ENCODE data around the gene CBFA2T3. TPM values are rescaled to one million over a fixed set of nuclear protein-coding genes. Genes with fewer than 3 reads are reported as not detected.

Gene CBFA2T3
- total RNA-seq, 1 donor from 2014 or later = 10.1 TPM

DNA sequence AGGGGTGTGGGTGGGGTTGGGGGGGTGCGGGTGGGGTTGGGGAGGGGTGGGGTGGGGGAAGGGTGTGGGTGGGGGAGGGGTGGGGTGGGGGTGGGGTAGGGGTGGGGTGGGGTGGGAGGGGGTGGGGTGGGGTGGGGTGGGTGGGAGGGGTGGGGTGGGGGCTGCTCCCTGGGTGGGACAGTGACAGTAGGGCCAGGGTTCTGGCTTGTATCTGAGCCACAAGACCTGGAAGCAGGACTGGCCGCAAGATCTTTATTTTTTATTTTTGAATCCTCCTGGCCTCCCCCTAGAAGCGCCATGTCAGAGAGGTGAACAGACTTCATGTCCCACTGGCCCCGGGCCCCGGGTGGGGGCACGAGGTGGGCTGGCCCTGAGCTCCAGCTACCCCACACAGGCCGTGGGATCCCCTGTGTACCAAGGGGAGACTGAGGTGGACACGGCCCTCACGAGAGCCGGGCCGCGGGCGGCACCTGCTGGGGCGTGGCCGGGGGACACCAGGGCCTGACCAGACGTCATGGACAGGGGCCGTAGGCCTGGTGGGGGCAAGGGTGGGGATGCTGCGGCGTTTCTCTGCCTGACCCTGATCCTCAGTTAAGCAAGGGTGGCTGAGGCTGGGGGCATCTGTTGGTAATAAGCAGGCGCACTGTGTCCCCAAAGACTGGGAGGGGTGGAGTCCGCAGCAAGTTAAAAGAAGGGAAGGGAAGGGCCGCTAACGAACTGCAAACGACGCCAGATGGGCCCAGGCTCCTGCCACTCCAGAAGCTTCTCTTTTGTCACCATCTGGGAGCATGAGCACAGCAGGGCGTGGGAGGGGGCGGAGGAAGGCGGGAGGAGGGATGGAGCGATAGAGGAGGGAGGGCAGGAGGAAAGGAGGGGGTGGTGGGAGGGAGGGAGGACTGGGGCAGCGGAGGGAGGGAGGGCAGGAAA, 88.3 kb downstream of the CBFA2T3 start:
- H3K36me3 Mint-ChIP-seq = peaks cover 10% of the 10 kb centered on the region
- TF ChIP-seq, protein P1, sequence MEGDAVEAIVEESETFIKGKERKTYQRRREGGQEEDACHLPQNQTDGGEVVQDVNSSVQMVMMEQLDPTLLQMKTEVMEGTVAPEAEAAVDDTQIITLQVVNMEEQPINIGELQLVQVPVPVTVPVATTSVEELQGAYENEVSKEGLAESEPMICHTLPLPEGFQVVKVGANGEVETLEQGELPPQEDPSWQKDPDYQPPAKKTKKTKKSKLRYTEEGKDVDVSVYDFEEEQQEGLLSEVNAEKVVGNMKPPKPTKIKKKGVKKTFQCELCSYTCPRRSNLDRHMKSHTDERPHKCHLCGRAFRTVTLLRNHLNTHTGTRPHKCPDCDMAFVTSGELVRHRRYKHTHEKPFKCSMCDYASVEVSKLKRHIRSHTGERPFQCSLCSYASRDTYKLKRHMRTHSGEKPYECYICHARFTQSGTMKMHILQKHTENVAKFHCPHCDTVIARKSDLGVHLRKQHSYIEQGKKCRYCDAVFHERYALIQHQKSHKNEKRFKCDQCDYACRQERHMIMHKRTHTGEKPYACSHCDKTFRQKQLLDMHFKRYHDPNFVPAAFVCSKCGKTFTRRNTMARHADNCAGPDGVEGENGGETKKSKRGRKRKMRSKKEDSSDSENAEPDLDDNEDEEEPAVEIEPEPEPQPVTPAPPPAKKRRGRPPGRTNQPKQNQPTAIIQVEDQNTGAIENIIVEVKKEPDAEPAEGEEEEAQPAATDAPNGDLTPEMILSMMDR (IDR thresholded peaks at IDR 0.05; ENCODE audit: unreplicated experiment) = no peak
- no peaks in the 10 kb centered on the region for H3K9me3 Mint-ChIP-seq
- no peak overlapping the region for H3K27ac Mint-ChIP-seq
- H3K4me3 Mint-ChIP-seq = no peak overlapping the region
- no peaks in the 10 kb centered on the region for H3K4me1 Mint-ChIP-seq
- H3K27me3 Mint-ChIP-seq (ENCODE audit: low read depth) = no peaks in the 10 kb centered on the region
- DNase-seq (ENCODE audit: low spot score in 2 of 2, unreplicated experiment in 2 of 2) = no peak

DNA sequence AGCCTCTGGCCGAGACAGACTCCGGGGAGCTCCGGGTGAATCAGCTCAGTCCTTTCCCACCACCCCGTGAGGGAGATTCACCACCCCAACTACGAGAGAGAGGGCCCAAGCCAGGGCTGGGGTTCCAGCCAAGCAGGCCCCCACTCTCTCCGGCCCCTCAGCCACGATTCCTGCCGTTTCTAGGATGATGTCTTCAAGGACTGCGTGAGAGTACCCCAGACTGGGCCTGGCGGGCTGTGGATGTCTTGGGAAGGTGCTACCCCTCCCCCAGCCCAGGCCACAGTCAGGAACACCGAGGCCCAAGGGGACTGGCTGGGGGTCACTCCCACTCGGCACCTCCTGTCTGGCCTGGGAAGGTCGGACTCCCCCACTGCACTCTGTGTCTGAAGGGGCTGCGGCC, 89.0 kb downstream of the CBFA2T3 start:
- Mint-ChIP-seq H3K4me1 (no peaks in the 10 kb centered on the region), H3K4me3 (no peak overlapping the region), H3K9me3 (no peaks in the 10 kb centered on the region), H3K27ac (no peak overlapping the region), H3K27me3 (ENCODE audit: low read depth) (no peaks in the 10 kb centered on the region), H3K36me3 (peaks cover 10% of the 10 kb centered on the region)
- DNase-seq (ENCODE audit: low spot score in 2 of 2, unreplicated experiment in 2 of 2) = no peak
- TF ChIP-seq, protein P1 (IDR thresholded peaks at IDR 0.05; ENCODE audit: unreplicated experiment) = no peak

DNA sequence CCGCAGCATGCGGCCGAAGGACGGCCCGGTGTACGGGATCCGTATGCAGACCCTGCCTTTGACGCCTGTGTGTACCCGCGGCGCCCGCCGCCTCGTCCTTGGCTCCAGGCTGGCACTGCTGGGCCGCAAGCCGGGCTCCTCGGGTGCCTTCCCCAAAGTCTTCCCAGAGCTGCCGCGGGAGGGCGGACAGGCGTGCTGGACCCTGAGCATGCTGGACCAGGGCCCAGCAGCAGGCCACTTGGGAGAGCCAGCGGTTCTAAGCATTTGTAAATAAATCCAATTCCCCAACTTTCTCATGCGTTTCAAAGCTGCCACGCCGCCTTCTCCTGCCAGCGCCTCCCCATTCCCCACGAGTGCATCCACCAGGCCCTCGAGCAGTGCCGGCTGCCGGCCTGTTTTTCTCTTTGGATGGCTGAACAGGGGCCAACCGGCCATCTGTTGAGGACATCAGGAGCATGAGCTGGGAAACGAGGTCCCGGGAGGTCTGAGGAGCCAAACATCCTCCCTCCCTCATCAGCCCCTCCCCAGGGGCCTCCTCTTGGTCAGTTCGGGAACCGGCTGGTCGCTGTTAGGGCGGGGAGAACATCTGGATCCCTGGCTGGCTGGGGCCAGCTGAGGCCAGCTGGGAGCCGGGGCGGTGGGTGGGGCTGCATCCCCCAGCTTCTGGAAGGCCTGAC, 90.0 kb downstream of the CBFA2T3 start:
- no peaks in the 10 kb centered on the region for H3K4me1 Mint-ChIP-seq
- H3K27me3 Mint-ChIP-seq (ENCODE audit: low read depth) = no peaks in the 10 kb centered on the region
- H3K9me3 Mint-ChIP-seq = no peaks in the 10 kb centered on the region
- peaks cover 10% of the 10 kb centered on the region for H3K36me3 Mint-ChIP-seq
- H3K27ac Mint-ChIP-seq = peak overlapping the region; percentile 41
- TF ChIP-seq, protein P1 (IDR thresholded peaks at IDR 0.05; ENCODE audit: unreplicated experiment) = no peak
- H3K4me3 Mint-ChIP-seq = no peak overlapping the region
- DNase-seq (ENCODE audit: low spot score in 2 of 2, unreplicated experiment in 2 of 2) = no peak

DNA sequence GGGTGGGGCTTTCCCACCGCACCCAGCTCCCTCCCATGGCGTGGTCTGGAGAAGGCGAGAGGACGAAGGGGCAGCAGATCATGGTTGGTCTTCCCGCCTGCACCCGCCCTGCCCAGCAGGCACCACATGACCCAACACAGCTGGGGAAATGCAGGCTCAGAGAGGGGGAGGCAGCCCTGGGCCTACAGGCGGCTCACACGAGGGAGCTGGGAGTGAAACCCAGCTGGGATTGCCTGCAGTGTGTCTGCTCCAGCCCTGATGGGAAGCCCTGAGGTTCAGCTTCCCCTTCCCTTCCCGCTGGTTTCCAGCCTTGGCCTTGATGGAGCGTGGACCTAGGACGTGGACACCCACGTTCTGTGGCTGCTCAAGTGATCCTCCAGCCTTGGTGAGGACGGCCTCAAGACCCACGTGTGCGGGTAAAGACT, 90.6 kb downstream of the CBFA2T3 start:
- no peak for DNase-seq (ENCODE audit: low spot score in 2 of 2, unreplicated experiment in 2 of 2)
- Mint-ChIP-seq H3K36me3 (peaks cover 9% of the 10 kb centered on the region), H3K27ac (no peak overlapping the region), H3K27me3 (ENCODE audit: low read depth) (no peaks in the 10 kb centered on the region), H3K4me1 (no peaks in the 10 kb centered on the region), H3K4me3 (no peak overlapping the region), H3K9me3 (no peaks in the 10 kb centered on the region)
- TF ChIP-seq, protein P1 (IDR thresholded peaks at IDR 0.05; ENCODE audit: unreplicated experiment) = no peak

DNA sequence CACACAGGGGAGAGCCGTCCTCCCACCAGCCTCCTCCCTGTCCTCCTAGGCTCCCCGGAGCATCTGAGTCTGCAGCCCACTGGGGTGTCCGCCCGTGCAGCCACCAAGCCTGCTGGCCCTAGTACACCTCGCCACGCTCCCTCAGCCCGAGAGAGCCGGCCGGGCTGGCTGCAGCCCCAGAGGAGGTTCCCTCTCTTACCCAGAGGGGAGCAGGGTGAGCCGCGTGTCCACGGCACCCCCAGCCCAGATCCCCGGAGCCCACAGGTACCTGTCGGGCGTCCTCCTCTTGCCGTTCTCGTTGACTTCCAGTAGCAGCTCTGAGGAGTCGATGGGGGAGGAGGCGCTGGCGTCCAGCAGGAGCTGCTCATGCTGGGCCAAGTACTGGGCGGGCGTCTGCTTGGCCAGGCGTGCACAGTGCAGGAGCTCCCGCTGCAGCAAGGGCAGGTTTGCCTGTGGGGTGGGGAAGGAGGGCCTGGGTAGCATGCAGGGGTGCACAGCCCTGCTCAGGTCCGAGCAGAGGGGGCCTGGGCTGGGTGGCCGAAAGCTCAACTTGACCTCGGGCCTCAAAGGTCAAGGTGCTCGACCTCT, 91.2 kb downstream of the CBFA2T3 start:
- H3K27me3 Mint-ChIP-seq (ENCODE audit: low read depth) = no peaks in the 10 kb centered on the region
- TF ChIP-seq, protein P1 (IDR thresholded peaks at IDR 0.05; ENCODE audit: unreplicated experiment) = no peak
- DNase-seq (ENCODE audit: low spot score in 2 of 2, unreplicated experiment in 2 of 2) = no peak
- H3K9me3 Mint-ChIP-seq = no peaks in the 10 kb centered on the region
- H3K4me3 Mint-ChIP-seq = no peak overlapping the region
- no peaks in the 10 kb centered on the region for H3K4me1 Mint-ChIP-seq
- no peak overlapping the region for H3K27ac Mint-ChIP-seq
- peaks cover 4% of the 10 kb centered on the region for H3K36me3 Mint-ChIP-seq
